DND-41 (cell line): ENCODE measurements around the gene KRTAP5-6.

Experiments
- CTCF ChIP-seq: IDR thresholded peaks from 2 replicates; pipeline ENCODE4 v1.5.1; 2012; ENCODE audit warnings: borderline replicate concordance, low read length, moderate library complexity, mild to moderate bottlenecking; ENCODE audit not compliant: poor library complexity, severe bottlenecking; ENCODE audit errors: extremely low read depth
- EZH2 ChIP-seq: IDR thresholded peaks from 3 replicates; pipeline ENCODE4 v1.6.1; 2012; ENCODE audit warnings: borderline replicate concordance, low read depth, mild to moderate bottlenecking, moderate library complexity, low read length, inconsistent platforms; ENCODE audit not compliant: severe bottlenecking

GRCh38 chr11:1667906-1668305 is 29.1 kb upstream of the KRTAP5-6 start:
- TF ChIP-seq CTCF (no peak), EZH2 (no peak)
